Osteocyte (in vitro differentiated cells): ENCODE results near the gene CDH4. TPM values are rescaled to one million over a fixed set of nuclear protein-coding genes. Genes with fewer than 3 reads are reported as not detected.

ENCODE experiments used
- DNase-seq: peaks from one replicate; pipeline ENCODE4 v3.0.0; 2021; ENCODE audit warnings: mixed read lengths; ENCODE audit not compliant: unreplicated experiment; ENCODE audit errors: extremely low spot score
- H3K27ac Mint-ChIP-seq: one replicate; pipeline ENCODE4 v1.8.0; 2021; ENCODE audit warnings: mild to moderate bottlenecking, mixed read lengths; ENCODE audit not compliant: unreplicated experiment
- H3K27me3 Mint-ChIP-seq: one replicate; pipeline ENCODE4 v1.8.0; 2021; ENCODE audit warnings: mixed read lengths; ENCODE audit not compliant: unreplicated experiment
- H3K36me3 Mint-ChIP-seq: one replicate; pipeline ENCODE4 v1.8.0; 2021; ENCODE audit warnings: mixed read lengths; ENCODE audit not compliant: unreplicated experiment
- H3K4me1 Mint-ChIP-seq: one replicate; pipeline ENCODE4 v1.8.0; 2021; ENCODE audit warnings: mixed read lengths; ENCODE audit not compliant: unreplicated experiment
- H3K4me3 Mint-ChIP-seq: one replicate; pipeline ENCODE4 v1.8.0; 2021; ENCODE audit warnings: mild to moderate bottlenecking, moderate library complexity, mixed read lengths; ENCODE audit not compliant: unreplicated experiment
- H3K9me3 Mint-ChIP-seq: one replicate; pipeline ENCODE4 v1.8.0; 2021; ENCODE audit warnings: mixed read lengths; ENCODE audit not compliant: unreplicated experiment
- CTCF ChIP-seq: fragments of 200-600 bp; sonication (generic); IDR thresholded peaks from 2 replicates; pipeline ENCODE4 v1.5.0; 2021; ENCODE audit warnings: antibody characterized with exemption, mild to moderate bottlenecking, moderate library complexity
- total RNA-seq: library from RNA; stranded (reverse); gene quantifications from 2 replicates; pipeline ENCODE4 v1.2.1, GENCODE V29; 2021

Gene CDH4
- total RNA-seq, 1 donor from 2014 or later = 1.3 TPM

- TF ChIP-seq CTCF = no peak
- no peak for DNase-seq
- no peaks in the 10 kb centered on the region for H3K36me3 Mint-ChIP-seq
- H3K9me3 Mint-ChIP-seq = no peaks in the 10 kb centered on the region
- H3K27ac Mint-ChIP-seq = no peak overlapping the region
- no peak overlapping the region for H3K4me3 Mint-ChIP-seq
- peaks cover 7% of the 10 kb centered on the region for H3K4me1 Mint-ChIP-seq
- no peaks in the 10 kb centered on the region for H3K27me3 Mint-ChIP-seq
Measured at GRCh38 chr20:61354001-61354390, 101.9 kb downstream of the CDH4 start.

- Mint-ChIP-seq H3K36me3 (no peaks in the 10 kb centered on the region), H3K27ac (no peak overlapping the region), H3K9me3 (no peaks in the 10 kb centered on the region), H3K4me1 (peaks cover 7% of the 10 kb centered on the region), H3K27me3 (no peaks in the 10 kb centered on the region), H3K4me3 (no peak overlapping the region)
- no peak for TF ChIP-seq CTCF
- DNase-seq = no peak
Measured at GRCh38 chr20:61354501-61354900, 102.4 kb downstream of the CDH4 start.

- Mint-ChIP-seq H3K4me1 (peaks cover 7% of the 10 kb centered on the region), H3K27ac (no peak overlapping the region), H3K9me3 (no peaks in the 10 kb centered on the region), H3K27me3 (no peaks in the 10 kb centered on the region), H3K4me3 (no peak overlapping the region), H3K36me3 (no peaks in the 10 kb centered on the region)
- no peak for DNase-seq
- TF ChIP-seq CTCF = no peak
Measured at GRCh38 chr20:61354901-61355495, 102.9 kb downstream of the CDH4 start.

- H3K36me3 Mint-ChIP-seq = no peaks in the 10 kb centered on the region
- no peaks in the 10 kb centered on the region for H3K27me3 Mint-ChIP-seq
- no peak overlapping the region for H3K4me3 Mint-ChIP-seq
- H3K9me3 Mint-ChIP-seq = no peaks in the 10 kb centered on the region
- no peak for DNase-seq
- H3K27ac Mint-ChIP-seq = no peak overlapping the region
- no peak for TF ChIP-seq CTCF
- H3K4me1 Mint-ChIP-seq = peaks cover 7% of the 10 kb centered on the region
Measured at GRCh38 chr20:61355585-61355984, 103.5 kb downstream of the CDH4 start.

GRCh38 chr20:61356196-61356595 is 104.1 kb downstream of the CDH4 start:
- Mint-ChIP-seq H3K4me3 (no peak overlapping the region), H3K9me3 (no peaks in the 10 kb centered on the region), H3K27ac (no peak overlapping the region), H3K36me3 (no peaks in the 10 kb centered on the region), H3K4me1 (peaks cover 7% of the 10 kb centered on the region), H3K27me3 (no peaks in the 10 kb centered on the region)
- TF ChIP-seq CTCF = no peak
- no peak for DNase-seq
